Astrocyte of the hippocampus (primary cell): ENCODE results near the gene NFASC.

ENCODE experiments used
- DNase-seq: peaks from one replicate; pipeline ENCODE4 v3.0.0; 2011; ENCODE audit warnings: low read depth, low spot score

Gene NFASC

GRCh38 chr1:205002705-205003104, 132.0 kb downstream of the NFASC start:
- no peak for DNase-seq

GRCh38 chr1:205003358-205004131, 132.9 kb downstream of the NFASC start:
- no peak for DNase-seq

- no peak for DNase-seq
Observed at GRCh38 chr1:205004351-205004750, 133.7 kb downstream of the NFASC start.

- DNase-seq = no peak
Observed at GRCh38 chr1:205008896-205009295, 138.2 kb downstream of the NFASC start.

GRCh38 chr1:205009670-205010069, 139.0 kb downstream of the NFASC start:
- no peak for DNase-seq

GRCh38 chr1:205012391-205013140, 141.9 kb downstream of the NFASC start:
- no peak for DNase-seq

GRCh38 chr1:205013683-205014367, 143.2 kb downstream of the NFASC start:
- DNase-seq = peak; percentile 81

- no peak for DNase-seq
Observed at GRCh38 chr1:205014783-205015182, 144.1 kb downstream of the NFASC start.

- DNase-seq = no peak
Observed at GRCh38 chr1:205015241-205015640, 144.6 kb downstream of the NFASC start.

- no peak for DNase-seq
Observed at GRCh38 chr1:205016075-205016474, 145.4 kb downstream of the NFASC start.

- DNase-seq = no peak
Observed at GRCh38 chr1:205016584-205016983, 145.9 kb downstream of the NFASC start.

- no peak for DNase-seq
Observed at GRCh38 chr1:205017001-205017400, 146.3 kb downstream of the NFASC start.

GRCh38 chr1:205017766-205018165, 147.1 kb downstream of the NFASC start:
- no peak for DNase-seq

- DNase-seq = no peak
Observed at GRCh38 chr1:205018381-205018780, 147.7 kb downstream of the NFASC start.

- DNase-seq = no peak
Observed at GRCh38 chr1:205020466-205020865, 149.8 kb downstream of the NFASC start.

GRCh38 chr1:205024679-205025078, 154.0 kb downstream of the NFASC start:
- DNase-seq = no peak

- DNase-seq = no peak
Observed at GRCh38 chr1:205025239-205025638, 154.6 kb downstream of the NFASC start.

GRCh38 chr1:205026181-205026580, 155.5 kb downstream of the NFASC start:
- no peak for DNase-seq

- no peak for DNase-seq
Observed at GRCh38 chr1:205028390-205028789, 157.7 kb downstream of the NFASC start.

- no peak for DNase-seq
Observed at GRCh38 chr1:205028924-205029323, 158.3 kb downstream of the NFASC start.

GRCh38 chr1:205030241-205030640, 159.6 kb downstream of the NFASC start:
- no peak for DNase-seq

- DNase-seq = no peak
Observed at GRCh38 chr1:205030896-205031295, 160.2 kb downstream of the NFASC start.
